Measurements from ENCODE around the gene KRT84.

DNA sequence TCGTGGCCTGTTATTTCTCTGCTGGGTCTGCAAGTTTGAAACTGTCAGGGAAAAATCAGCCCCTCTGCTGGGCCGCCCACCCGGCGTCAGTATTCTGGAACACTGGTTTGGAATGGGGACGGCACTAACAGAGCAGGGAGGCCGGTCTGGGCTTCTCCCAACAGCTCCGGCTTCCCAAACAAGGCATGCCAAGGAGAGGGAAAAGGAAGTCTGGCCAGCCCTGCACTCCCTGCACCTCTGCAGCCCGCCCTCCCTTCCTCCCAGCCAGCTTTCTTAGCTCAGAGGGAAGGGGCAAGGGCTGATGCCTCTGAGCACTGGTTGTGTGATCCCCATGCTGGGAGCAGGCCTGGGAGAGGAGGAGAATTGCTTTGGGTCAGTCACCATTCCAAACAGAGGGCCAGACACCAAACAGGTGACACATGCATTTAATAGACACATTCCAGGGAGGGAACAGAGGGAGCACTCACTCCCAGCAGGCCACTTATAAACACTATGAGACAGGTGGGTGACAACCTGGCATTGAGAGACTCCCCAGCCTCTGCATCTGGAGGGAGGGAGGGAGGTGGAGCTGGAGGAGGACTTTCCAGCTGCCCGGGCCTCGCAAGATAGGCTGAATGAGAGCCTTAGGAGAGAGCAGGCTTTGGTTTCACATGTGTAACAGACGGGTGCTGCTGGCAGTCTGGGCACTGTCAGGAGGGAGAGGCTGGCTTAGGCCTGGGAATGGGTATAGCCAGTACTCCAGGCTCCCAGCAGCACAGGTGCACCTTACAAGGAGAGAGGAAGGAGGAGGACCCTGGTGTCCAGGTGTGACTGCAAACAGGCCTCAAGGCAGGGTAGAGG, 38.4 kb upstream of the KRT84 start:
- no peak for TF ChIP-seq POLR2A (IDR thresholded peaks at IDR 0.05; ENCODE audit: low read length)
- TF ChIP-seq GATA1 (IDR thresholded peaks at IDR 0.05; ENCODE audit: low read depth, low read length) = no peak
